ENCODE results near the gene WAS. TPM values are rescaled to one million over a fixed set of nuclear protein-coding genes. Genes with fewer than 3 reads are reported as not detected.
"Not testable (repeated sequence)": the region's sequence is repeated elsewhere in the genome, so short reads cannot be mapped to it uniquely, and the experiment has no call there.

The WAS gene
- total RNA-seq, 1 experiment from 2014 or later: 0.24 TPM

GRCh38 chrX:48654746-48655145, 28.9 kb upstream of the WAS start:
- not testable (repeated sequence) for H4K8ac ChIP-seq (replicated peaks; ENCODE audit: insufficient read length, low read depth, low read length); H3K14ac ChIP-seq (ENCODE audit: insufficient read depth, low read length); H2AFZ ChIP-seq (ENCODE audit: low read length); H3K36me3 Mint-ChIP-seq (ENCODE audit: insufficient read depth in 1 of 3, low read depth in 3 of 3); H3K23ac ChIP-seq (ENCODE audit: insufficient read length, low read depth, low read length); H2BK5ac ChIP-seq (ENCODE audit: insufficient read length, low read length); H3K27me3 ChIP-seq (ENCODE audit: insufficient read depth, low read length); H3T11ph ChIP-seq (ENCODE audit: low read length); H4K5ac ChIP-seq (ENCODE audit: insufficient read length, low read depth, low read length); H4K91ac ChIP-seq (ENCODE audit: insufficient read length, low read depth, low read length); H3K79me1 ChIP-seq (ENCODE audit: insufficient read depth, low read depth, low read length, poor library complexity, severe bottlenecking); H3K4me2 ChIP-seq (ENCODE audit: insufficient read depth, insufficient read length, low read length); H3K18ac ChIP-seq (ENCODE audit: insufficient read length, low read depth, low read length); H3K9ac ChIP-seq (ENCODE audit: extremely low read depth, insufficient read length, low read length); H3K27ac ChIP-seq (ENCODE audit: insufficient read length, low read depth, low read length); H2AK5ac ChIP-seq (ENCODE audit: insufficient read length, low read length); H3K79me2 ChIP-seq (ENCODE audit: insufficient read depth, low read length); H3K9me3 ChIP-seq (ENCODE audit: control insufficient read depth, low read depth, low read length); H3K56ac ChIP-seq (ENCODE audit: insufficient read length, low read depth, low read length); H3K4me1 ChIP-seq (ENCODE audit: insufficient read depth, low read length); H2BK120ac ChIP-seq (ENCODE audit: low read depth, low read length, poor library complexity, severe bottlenecking); H3K23me2 ChIP-seq (ENCODE audit: insufficient read length, low read depth, low read length, poor library complexity, severe bottlenecking); H3K4me3 Mint-ChIP-seq; H3K27ac Mint-ChIP-seq; H3K4ac ChIP-seq (ENCODE audit: low read depth, low read length); DNase-seq; H2BK15ac ChIP-seq (ENCODE audit: low read depth, low read length); H2BK20ac ChIP-seq (ENCODE audit: low read depth, low read length, poor library complexity, severe bottlenecking); H2BK12ac ChIP-seq (ENCODE audit: insufficient read length, low read depth, low read length); H4K20me1 ChIP-seq (ENCODE audit: control insufficient read depth, insufficient read depth, insufficient read length)
- peaks cover 56 to 62% of the 10 kb centered on the region in 2 experiments for H3K9me3 Mint-ChIP-seq
- H3K27me3 Mint-ChIP-seq (ENCODE audit: low read depth): peaks cover 15% of the 10 kb centered on the region
- no CpG with 5 or more reads among the region's 19 CpGs for WGBS (ENCODE audit: extremely low coverage, insufficient read length, low lambda C conversion rate)
- peaks cover 11 to 15% of the 10 kb centered on the region in 2 experiments for H3K4me1 Mint-ChIP-seq

GRCh38 chrX:48659686-48660085, 23.9 kb upstream of the WAS start:
- H3K4me2 ChIP-seq (ENCODE audit: insufficient read depth, insufficient read length, low read length); H3K4ac ChIP-seq (ENCODE audit: low read depth, low read length); H3K79me1 ChIP-seq (ENCODE audit: insufficient read depth, low read depth, low read length, poor library complexity, severe bottlenecking); H3K9ac ChIP-seq (ENCODE audit: extremely low read depth, insufficient read length, low read length); H4K91ac ChIP-seq (ENCODE audit: insufficient read length, low read depth, low read length); H3K56ac ChIP-seq (ENCODE audit: insufficient read length, low read depth, low read length); H4K5ac ChIP-seq (ENCODE audit: insufficient read length, low read depth, low read length); H3K23me2 ChIP-seq (ENCODE audit: insufficient read length, low read depth, low read length, poor library complexity, severe bottlenecking); H3T11ph ChIP-seq (ENCODE audit: low read length); H2BK20ac ChIP-seq (ENCODE audit: low read depth, low read length, poor library complexity, severe bottlenecking); H2AK5ac ChIP-seq (ENCODE audit: insufficient read length, low read length); H2BK15ac ChIP-seq (ENCODE audit: low read depth, low read length); H3K27me3 ChIP-seq (ENCODE audit: insufficient read depth, low read length); H2BK5ac ChIP-seq (ENCODE audit: insufficient read length, low read length); H3K18ac ChIP-seq (ENCODE audit: insufficient read length, low read depth, low read length); H4K8ac ChIP-seq (replicated peaks; ENCODE audit: insufficient read length, low read depth, low read length); H2BK120ac ChIP-seq (ENCODE audit: low read depth, low read length, poor library complexity, severe bottlenecking); H2BK12ac ChIP-seq (ENCODE audit: insufficient read length, low read depth, low read length); H3K79me2 ChIP-seq (ENCODE audit: insufficient read depth, low read length); H2AFZ ChIP-seq (ENCODE audit: low read length); H4K20me1 ChIP-seq (ENCODE audit: control insufficient read depth, insufficient read depth, insufficient read length); H3K14ac ChIP-seq (ENCODE audit: insufficient read depth, low read length); H3K4me1 ChIP-seq (ENCODE audit: insufficient read depth, low read length); H3K27me3 Mint-ChIP-seq (ENCODE audit: low read depth); DNase-seq; H3K4me3 Mint-ChIP-seq; H3K4me1 Mint-ChIP-seq; H3K23ac ChIP-seq (ENCODE audit: insufficient read length, low read depth, low read length); H3K27ac Mint-ChIP-seq; H3K27ac ChIP-seq (ENCODE audit: insufficient read length, low read depth, low read length): not testable (repeated sequence)
- H3K36me3 Mint-ChIP-seq (ENCODE audit: insufficient read depth in 1 of 3, low read depth in 3 of 3): peaks cover 8 to 17% (median 11%) of the 10 kb centered on the region in 3 experiments; a peak in 6 of 7 replicates
- H3K9me3 ChIP-seq (ENCODE audit: control insufficient read depth, low read depth, low read length): peaks cover 16% of the 10 kb centered on the region
- WGBS (ENCODE audit: extremely low coverage, insufficient read length, low lambda C conversion rate): no CpG with 5 or more reads among the region's 34 CpGs
- peaks cover 54 to 58% of the 10 kb centered on the region in 2 experiments for H3K9me3 Mint-ChIP-seq
